OCI-LY3 (cell line): ENCODE measurements around the gene BTD.

ENCODE experiments used
- CTCF ChIP-seq: fragments of 200-600, 300-600 bp; sonication (generic); IDR thresholded peaks from 2 replicates; pipeline ENCODE4 v1.5.1; 2014; ENCODE audit warnings: antibody characterized with exemption, low read length, low read depth
- EZH2phosphoT487 ChIP-seq: fragments of 200-600 bp; shearing (Covaris generic); IDR thresholded peaks from 2 replicates; pipeline ENCODE4 v1.6.1; 2018; ENCODE audit warnings: antibody characterized with exemption, mixed run types, low read depth

- TF ChIP-seq CTCF (no peak), EZH2phosphoT487 (no peak)
These were observed 13.4 kb downstream of the BTD start for GRCh38 chr3:15614958-15615357.
